SW 1271 (cell line): ENCODE data around the gene CD248.
"Not testable (repeated sequence)": the region's sequence is repeated elsewhere in the genome, so short reads cannot be mapped to it uniquely, and the experiment has no call there.

ENCODE experiments used
- DNase-seq, 2 experiments: peaks; one replicate each; lab custom pipeline; 2025; lab: John Stamatoyannopoulos, UW

The CD248 gene

GRCh38 chr11:66289548-66290329 lies 27.1 kb downstream of the CD248 start:
- no peak for DNase-seq

- peak; percentile 97 to 99 for DNase-seq
Observed at GRCh38 chr11:66288671-66289547, 27.9 kb downstream of the CD248 start, which contains the start of gene YIF1A. TSS of gene YIF1A (minus strand) at chr11:66289143. CDS start at chr11:66288985, 158 bp downstream.

- DNase-seq, result no peak
Observed at GRCh38 chr11:66287889-66288670, 28.8 kb downstream of the CD248 start.

GRCh38 chr11:66287211-66287888 lies 29.5 kb downstream of the CD248 start:
- no peak for DNase-seq

GRCh38 chr11:66286699-66287098 lies 30.1 kb downstream of the CD248 start:
- no peak for DNase-seq

GRCh38 chr11:66285250-66285947 lies 31.4 kb downstream of the CD248 start:
- DNase-seq, result no peak

- DNase-seq, result no peak
Observed at GRCh38 chr11:66284526-66285078, 32.2 kb downstream of the CD248 start.

- no peak for DNase-seq
Observed at GRCh38 chr11:66283461-66284105, 33.3 kb downstream of the CD248 start.

GRCh38 chr11:66282468-66283455 lies 34.1 kb downstream of the CD248 start:
- DNase-seq, result peak; percentile 79 to 94

GRCh38 chr11:66281776-66282467 lies 34.9 kb downstream of the CD248 start:
- no peak for DNase-seq

GRCh38 chr11:66281001-66281400 lies 35.8 kb downstream of the CD248 start:
- no peak for DNase-seq

- no peak for DNase-seq
Observed at GRCh38 chr11:66280428-66280827, 36.4 kb downstream of the CD248 start.

- no peak for DNase-seq
Observed at GRCh38 chr11:66279092-66279734, 37.6 kb downstream of the CD248 start.

GRCh38 chr11:66278363-66279091 lies 38.3 kb downstream of the CD248 start:
- peak in 1 of 2 experiments; percentile 24 for DNase-seq

GRCh38 chr11:66277471-66278362 lies 39.1 kb downstream of the CD248 start, which contains the start of gene CNIH2:
TSS of gene CNIH2 (plus strand) at chr11:66278175. CDS start at chr11:66278457, 282 bp downstream.
- DNase-seq, result no peak

- not testable (repeated sequence) for DNase-seq
Observed at GRCh38 chr11:66277064-66277463, 39.8 kb downstream of the CD248 start.
